Mesenchymal stem cell (in vitro differentiated cells and primary cell): ENCODE data around the gene SERGEF.

Source experiments
- DNase-seq: peaks from one replicate; pipeline ENCODE4 v3.0.0-alpha.2; 2013
- H2AFZ ChIP-seq: one replicate; pipeline ENCODE4 v1.6.1; 2013; ENCODE audit warnings: low read depth, mild to moderate bottlenecking, control low read depth, inconsistent platforms, low read length, moderate library complexity
- H2AK5ac ChIP-seq: 2 replicates; pipeline ENCODE4 v1.6.1; 2013; ENCODE audit warnings: low read length, moderate library complexity, mild to moderate bottlenecking, inconsistent platforms; ENCODE audit not compliant: severe bottlenecking
- H2BK120ac ChIP-seq: one replicate; pipeline ENCODE4 v1.6.1; 2013; ENCODE audit warnings: low read depth, mild to moderate bottlenecking, inconsistent platforms, low read length, moderate library complexity
- H2BK12ac ChIP-seq, 2 experiments: one replicate each; pipeline ENCODE4 v1.6.1; 2013; ENCODE audit warnings: inconsistent platforms in 2 of 2, low read length in 2 of 2, mild to moderate bottlenecking in 2 of 2, moderate library complexity in 2 of 2, control low read depth in 1 of 2
- H2BK15ac ChIP-seq: one replicate; pipeline ENCODE4 v1.6.1; 2013; ENCODE audit warnings: mild to moderate bottlenecking, low read depth, inconsistent platforms; ENCODE audit not compliant: poor library complexity, severe bottlenecking
- H2BK5ac ChIP-seq: 2 replicates; pipeline ENCODE4 v1.6.1; 2013; ENCODE audit warnings: low read depth, mild to moderate bottlenecking, low read length, control low read depth, inconsistent platforms; ENCODE audit not compliant: poor library complexity, severe bottlenecking
- H3K14ac ChIP-seq, 2 experiments: one replicate each; pipeline ENCODE4 v1.6.1; 2013; ENCODE audit warnings: inconsistent platforms in 2 of 2, low read length in 2 of 2, control low read depth in 1 of 2, mild to moderate bottlenecking in 1 of 2, moderate library complexity in 1 of 2
- H3K18ac ChIP-seq, 2 experiments: one replicate each; pipeline ENCODE4 v1.6.1; 2013; ENCODE audit warnings: inconsistent platforms in 2 of 2, low read length in 2 of 2, control low read depth in 1 of 2, low read depth in 1 of 2, mild to moderate bottlenecking in 1 of 2
- H3K23ac ChIP-seq, 2 experiments: one replicate each; pipeline ENCODE4 v1.6.1; 2013; ENCODE audit warnings: inconsistent platforms in 2 of 2, low read length in 2 of 2, mild to moderate bottlenecking in 2 of 2, moderate library complexity in 2 of 2, control low read depth in 1 of 2
- H3K27ac ChIP-seq: 2 replicates; pipeline ENCODE4 v1.5.1; 2013; ENCODE audit warnings: mild to moderate bottlenecking, moderate library complexity, low read length, control low read depth, inconsistent platforms; ENCODE audit not compliant: poor library complexity, severe bottlenecking
- H3K27me3 ChIP-seq, 2 experiments: 2 replicates each; pipeline versions ENCODE4 v1.6.1 to v1.7.0; 2013; ENCODE audit warnings: low read length in 2 of 2, mild to moderate bottlenecking in 2 of 2, moderate library complexity in 2 of 2, control low read depth in 1 of 2, inconsistent platforms in 1 of 2; ENCODE audit not compliant: control insufficient read depth in 1 of 2, insufficient read depth in 1 of 2
- H3K36me3 ChIP-seq, 2 experiments: 2 replicates each; pipeline versions ENCODE4 v1.6.1 to v1.7.0; 2013; ENCODE audit warnings: low read length in 2 of 2, control low read depth in 1 of 2, inconsistent platforms in 1 of 2, low read depth in 1 of 2, mild to moderate bottlenecking in 1 of 2; ENCODE audit not compliant: insufficient read depth in 2 of 2, control insufficient read depth in 1 of 2
- H3K4ac ChIP-seq, 2 experiments: one replicate each; pipeline ENCODE4 v1.6.1; 2013; ENCODE audit warnings: inconsistent platforms in 2 of 2, low read length in 2 of 2, mild to moderate bottlenecking in 2 of 2, moderate library complexity in 2 of 2, control low read depth in 1 of 2, low read depth in 1 of 2
- H3K4me1 ChIP-seq: 2 replicates; pipeline ENCODE4 v1.6.1; 2013; ENCODE audit warnings: low read depth, low read length, control low read depth; ENCODE audit not compliant: control insufficient read depth, insufficient read depth
- H3K4me2 ChIP-seq: 2 replicates; pipeline ENCODE4 v1.6.1; 2013; ENCODE audit warnings: low read length, mild to moderate bottlenecking, inconsistent platforms; ENCODE audit not compliant: poor library complexity, severe bottlenecking
- H3K4me3 ChIP-seq, 2 experiments: 2 replicates each; pipeline versions ENCODE4 v1.5.1 to v1.7.0; 2013; ENCODE audit warnings: low read length in 2 of 2, mild to moderate bottlenecking in 2 of 2, control low read depth in 1 of 2, low read depth in 1 of 2; ENCODE audit not compliant: insufficient read depth in 1 of 2
- H3K79me1 ChIP-seq: replicated peaks from 2 replicates; pipeline ENCODE4 v1.6.1; 2013; ENCODE audit warnings: mild to moderate bottlenecking, control low read depth, low read length, inconsistent platforms; ENCODE audit not compliant: poor library complexity, severe bottlenecking
- H3K9ac ChIP-seq: 2 replicates; pipeline ENCODE4 v1.7.0; 2013; ENCODE audit warnings: mild to moderate bottlenecking, low read length, moderate library complexity
- H3K9me3 ChIP-seq: 2 replicates; pipeline ENCODE4 v1.7.0; 2013; ENCODE audit warnings: mild to moderate bottlenecking, low read length; ENCODE audit not compliant: control insufficient read depth
- H4K8ac ChIP-seq: one replicate; pipeline ENCODE4 v1.6.1; 2013; ENCODE audit warnings: inconsistent platforms, mild to moderate bottlenecking, low read length, moderate library complexity
- H4K91ac ChIP-seq: one replicate; pipeline ENCODE4 v1.6.1; 2013; ENCODE audit warnings: mild to moderate bottlenecking, low read length, inconsistent platforms
- WGBS: methylation state at CpG from one replicate; pipeline ENCODE4 v1.1.7; 2013; ENCODE audit warnings: mixed read lengths; 5-methylcytosine and 5-hydroxymethylcytosine counted together

SERGEF gene

DNA sequence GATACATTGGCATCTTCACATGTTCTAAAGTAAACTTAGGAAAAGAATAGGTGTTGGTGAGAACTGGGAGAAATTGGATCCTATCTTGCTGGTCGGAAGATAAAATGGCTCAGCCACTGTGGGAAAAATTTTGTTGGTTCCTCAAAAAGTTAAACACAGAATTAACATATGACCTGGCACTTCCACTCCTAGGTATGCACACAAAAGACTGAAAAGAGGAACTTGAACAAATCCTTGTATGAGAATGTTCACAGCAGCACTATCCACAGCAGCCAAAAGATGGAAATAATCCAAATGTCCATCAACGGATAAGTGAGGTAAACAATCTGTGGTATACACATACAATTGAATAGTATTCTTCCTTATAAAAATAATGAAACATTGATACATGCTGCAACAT, 38.0 kb upstream of the SERGEF start:
- DNase-seq = no peak
- Histone ChIP-seq H3K4ac (no peak overlapping the region), H3K9ac (no peak overlapping the region), H2BK12ac (no peak overlapping the region), H4K91ac (no peak overlapping the region), H3K9me3 (no peaks in the 10 kb centered on the region), H3K18ac (no peak overlapping the region), H3K79me1 (no peaks in the 10 kb centered on the region), H2AFZ (no peak overlapping the region), H2BK5ac (no peak overlapping the region), H2BK120ac (no peak overlapping the region), H4K8ac (no peak overlapping the region), H3K4me3 (no peak overlapping the region), H3K4me2 (no peak overlapping the region), H2AK5ac (no peak overlapping the region), H3K23ac (no peak overlapping the region), H3K4me1 (peaks cover 3% of the 10 kb centered on the region), H3K27ac (no peak overlapping the region), H3K36me3 (no peaks in the 10 kb centered on the region), H3K14ac (no peak overlapping the region), H3K27me3 (peaks cover 15 to 17% of the 10 kb centered on the region in 2 experiments), H2BK15ac (no peak overlapping the region)
- 89% methylated on average over 1 of the region's 2 CpGs for WGBS

- no peak within 1 kb of the TSS for H4K8ac ChIP-seq
- H2BK12ac ChIP-seq = no peak within 1 kb of the TSS
- no peak within 1 kb of the TSS for H2AFZ ChIP-seq
- WGBS = 16% methylated on average over 20 of the region's 36 CpGs
- no peaks in the 10 kb centered on the region for H3K36me3 ChIP-seq
- DNase-seq = peak; percentile 26
- no peak within 1 kb of the TSS for H2AK5ac ChIP-seq
- no peak within 1 kb of the TSS for H3K27ac ChIP-seq
- H3K4me1 ChIP-seq = peaks cover 3% of the 10 kb centered on the region
- no peak within 1 kb of the TSS for H3K14ac ChIP-seq
- H3K4me2 ChIP-seq = peak within 1 kb of the TSS; percentile 38
- no peak within 1 kb of the TSS for H3K4ac ChIP-seq
- no peak within 1 kb of the TSS for H4K91ac ChIP-seq
- no peak within 1 kb of the TSS for H3K9ac ChIP-seq
- peaks cover 21 to 32% of the 10 kb centered on the region in 2 experiments for H3K27me3 ChIP-seq
- H2BK5ac ChIP-seq = no peak within 1 kb of the TSS
- no peaks in the 10 kb centered on the region for H3K79me1 ChIP-seq
- no peak within 1 kb of the TSS for H2BK15ac ChIP-seq
- H3K4me3 ChIP-seq = peak within 1 kb of the TSS in 1 of 2 experiments; percentile 57
- H3K18ac ChIP-seq = no peak within 1 kb of the TSS
- no peak within 1 kb of the TSS for H2BK120ac ChIP-seq
- no peaks in the 10 kb centered on the region for H3K9me3 ChIP-seq
- peak within 1 kb of the TSS in 1 of 2 experiments; percentile 15 for H3K23ac ChIP-seq
Measured at GRCh38 chr11:18046116-18046777, 33.4 kb upstream of the SERGEF start, which contains the start of gene TPH1. Gene TPH1 (minus strand): TSS chr11:18046269. CDS start chr11:18040762, 5,507 bp downstream.

DNA sequence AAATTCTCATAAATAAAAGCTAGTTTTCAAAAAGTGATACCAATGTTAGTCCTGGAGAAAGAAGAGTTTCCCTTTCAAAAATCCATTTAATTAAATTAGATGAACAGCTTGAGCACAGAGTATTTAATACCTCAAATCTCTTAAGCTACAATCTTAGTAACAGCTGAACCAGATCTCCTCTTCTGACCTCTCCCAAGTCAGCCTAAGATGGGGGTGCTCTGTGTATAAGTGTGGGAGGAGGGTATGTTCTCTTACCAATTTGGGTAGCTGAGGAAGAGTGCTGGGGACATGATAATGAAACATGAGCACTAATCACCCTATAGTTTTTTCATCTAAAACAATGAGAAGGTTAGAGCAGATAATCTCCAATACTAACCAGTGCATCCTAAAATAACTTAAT, 23.6 kb upstream of the SERGEF start:
- Histone ChIP-seq H3K9ac (no peak overlapping the region), H3K4me2 (no peak overlapping the region), H3K36me3 (no peaks in the 10 kb centered on the region), H2BK5ac (no peak overlapping the region), H2AFZ (no peak overlapping the region), H3K79me1 (no peaks in the 10 kb centered on the region), H3K23ac (no peak overlapping the region), H3K4me3 (no peak overlapping the region), H3K27ac (no peak overlapping the region), H2BK120ac (no peak overlapping the region), H2BK15ac (no peak overlapping the region), H4K8ac (no peak overlapping the region), H3K4ac (no peak overlapping the region), H2BK12ac (no peak overlapping the region), H3K4me1 (no peaks in the 10 kb centered on the region), H4K91ac (no peak overlapping the region), H3K14ac (no peak overlapping the region), H3K27me3 (no peaks in the 10 kb centered on the region), H2AK5ac (no peak overlapping the region), H3K18ac (no peak overlapping the region), H3K9me3 (no peaks in the 10 kb centered on the region)
- DNase-seq = no peak

- Histone ChIP-seq H2BK5ac (no peak overlapping the region), H4K91ac (no peak overlapping the region), H2BK15ac (no peak overlapping the region), H3K4me1 (no peaks in the 10 kb centered on the region), H3K27me3 (no peaks in the 10 kb centered on the region), H3K4ac (no peak overlapping the region), H3K9ac (no peak overlapping the region), H3K27ac (no peak overlapping the region), H3K23ac (no peak overlapping the region), H3K9me3 (no peaks in the 10 kb centered on the region), H2AK5ac (no peak overlapping the region), H3K79me1 (no peaks in the 10 kb centered on the region), H2BK120ac (no peak overlapping the region), H2BK12ac (no peak overlapping the region), H3K4me2 (no peak overlapping the region), H3K14ac (no peak overlapping the region), H3K4me3 (no peak overlapping the region), H2AFZ (no peak overlapping the region), H4K8ac (no peak overlapping the region), H3K36me3 (no peaks in the 10 kb centered on the region), H3K18ac (no peak overlapping the region)
- WGBS = 96% methylated on average over 2 of the region's 2 CpGs
- DNase-seq = no peak
Measured at GRCh38 chr11:18027475-18027874, 14.6 kb upstream of the SERGEF start.
